HG02588 (cell line): ENCODE measurements around the gene CNTNAP2.
"Not testable (repeated sequence)": the region's sequence is repeated elsewhere in the genome, so short reads cannot be mapped to it uniquely, and the experiment has no call there.

Experiments
- ATAC-seq: cut with Tn5 transposase; IDR thresholded peaks from one replicate; pipeline ENCODE4 v1.9.1; 2021; ENCODE audit warnings: mild to moderate bottlenecking, moderate library complexity; ENCODE audit not compliant: unreplicated experiment

Gene CNTNAP2

GRCh38 chr7:146146831-146147486, 30.4 kb downstream of the CNTNAP2 start:
- ATAC-seq, result no peak

- ATAC-seq, result no peak
Observed at GRCh38 chr7:146150153-146150552, 33.6 kb downstream of the CNTNAP2 start.

- ATAC-seq, result no peak
Observed at GRCh38 chr7:146172112-146172511, 55.5 kb downstream of the CNTNAP2 start.

- no peak for ATAC-seq
Observed at GRCh38 chr7:146175716-146176115, 59.1 kb downstream of the CNTNAP2 start.

GRCh38 chr7:146176860-146177259, 60.3 kb downstream of the CNTNAP2 start:
- no peak for ATAC-seq

- no peak for ATAC-seq
Observed at GRCh38 chr7:146177301-146177700, 60.7 kb downstream of the CNTNAP2 start.

GRCh38 chr7:146185844-146186243, 69.2 kb downstream of the CNTNAP2 start:
- ATAC-seq, result no peak

- ATAC-seq, result not testable (repeated sequence)
Observed at GRCh38 chr7:146191428-146191827, 74.8 kb downstream of the CNTNAP2 start.

- ATAC-seq, result no peak
Observed at GRCh38 chr7:146201945-146202344, 85.3 kb downstream of the CNTNAP2 start.

- no peak for ATAC-seq
Observed at GRCh38 chr7:146206270-146206669, 89.7 kb downstream of the CNTNAP2 start.

GRCh38 chr7:146208492-146208891, 91.9 kb downstream of the CNTNAP2 start:
- no peak for ATAC-seq

GRCh38 chr7:146214842-146215241, 98.2 kb downstream of the CNTNAP2 start:
- no peak for ATAC-seq

GRCh38 chr7:146216396-146217041, 99.9 kb downstream of the CNTNAP2 start:
- no peak for ATAC-seq

GRCh38 chr7:146223851-146224250, 107.2 kb downstream of the CNTNAP2 start:
- no peak for ATAC-seq

- ATAC-seq, result no peak
Observed at GRCh38 chr7:146232604-146233003, 116.0 kb downstream of the CNTNAP2 start.

- no peak for ATAC-seq
Observed at GRCh38 chr7:146235195-146235594, 118.6 kb downstream of the CNTNAP2 start.

GRCh38 chr7:146242661-146243060, 126.1 kb downstream of the CNTNAP2 start:
- ATAC-seq, result no peak

- ATAC-seq, result not testable (repeated sequence)
Observed at GRCh38 chr7:146247991-146248390, 131.4 kb downstream of the CNTNAP2 start.

GRCh38 chr7:146248744-146249143, 132.1 kb downstream of the CNTNAP2 start:
- not testable (repeated sequence) for ATAC-seq

- no peak for ATAC-seq
Observed at GRCh38 chr7:146249272-146249671, 132.7 kb downstream of the CNTNAP2 start.

GRCh38 chr7:146255609-146256008, 139.0 kb downstream of the CNTNAP2 start:
- no peak for ATAC-seq

GRCh38 chr7:146262527-146262926, 145.9 kb downstream of the CNTNAP2 start:
- ATAC-seq, result no peak

- no peak for ATAC-seq
Observed at GRCh38 chr7:146276888-146277287, 160.3 kb downstream of the CNTNAP2 start.
